Activated CD8-positive, alpha-beta memory T cell treated with anti-CD3 and anti-CD28 coated beads for 1 hour (primary cell): ENCODE results near the gene RRBP1.
A peak's percentile ranks its signal among the peaks of the same experiment; 100 is the strongest.

Source experiments
- DNase-seq, 2 donors: peaks; one replicate each; pipeline ENCODE4 v3.0.0-alpha.2; 2020; ENCODE audit warnings: low read depth in 1 of 2; ENCODE audit errors: extremely low read depth in 1 of 2

Gene RRBP1

GRCh38 chr20:17683218-17684076 is 1.4 kb upstream of the RRBP1 start:
- no peak for DNase-seq

GRCh38 chr20:17682889-17683198 is 802 bp upstream of the RRBP1 start:
- no peak for DNase-seq

- DNase-seq: peak in 1 of 2 donors; percentile 19
Observed at GRCh38 chr20:17681726-17682102, 328 bp downstream of the RRBP1 start.

- DNase-seq: peak; percentile 41 to 74
Observed at GRCh38 chr20:17680836-17681725, 961 bp downstream of the RRBP1 start.

- DNase-seq: no peak
Observed at GRCh38 chr20:17679941-17680835, 1.9 kb downstream of the RRBP1 start.

- no peak for DNase-seq
Observed at GRCh38 chr20:17678886-17679285, 3.2 kb downstream of the RRBP1 start.

- no peak for DNase-seq
Observed at GRCh38 chr20:17678295-17678694, 3.7 kb downstream of the RRBP1 start.

GRCh38 chr20:17676942-17677341 is 5.1 kb downstream of the RRBP1 start:
- no peak for DNase-seq

- DNase-seq: no peak
Observed at GRCh38 chr20:17676378-17676759, 5.7 kb downstream of the RRBP1 start.

- DNase-seq: no peak
Observed at GRCh38 chr20:17675519-17676377, 6.3 kb downstream of the RRBP1 start.

GRCh38 chr20:17674722-17675518 is 7.1 kb downstream of the RRBP1 start:
- DNase-seq: no peak

- no peak for DNase-seq
Observed at GRCh38 chr20:17673084-17673483, 9.0 kb downstream of the RRBP1 start.

- DNase-seq: no peak
Observed at GRCh38 chr20:17671565-17671964, 10.5 kb downstream of the RRBP1 start.

GRCh38 chr20:17671011-17671410 is 11.0 kb downstream of the RRBP1 start:
- no peak for DNase-seq

GRCh38 chr20:17669306-17669931 is 12.6 kb downstream of the RRBP1 start:
- no peak for DNase-seq

- no peak for DNase-seq
Observed at GRCh38 chr20:17668432-17668831, 13.6 kb downstream of the RRBP1 start.

GRCh38 chr20:17667445-17667844 is 14.6 kb downstream of the RRBP1 start:
- DNase-seq: no peak

- no peak for DNase-seq
Observed at GRCh38 chr20:17666481-17666880, 15.6 kb downstream of the RRBP1 start.

GRCh38 chr20:17665756-17666155 is 16.3 kb downstream of the RRBP1 start:
- DNase-seq: no peak
